ENCODE results near the gene QRICH2.
A peak's percentile ranks its signal among the peaks of the same experiment; 100 is the strongest.
"Not testable (repeated sequence)": the region's sequence is repeated elsewhere in the genome, so short reads cannot be mapped to it uniquely, and the experiment has no call there.

QRICH2 gene

GRCh38 chr17:76307966-76308338 lies at the start of gene QRICH2:
Gene QRICH2 (minus strand): TSS chr17:76308276. CDS start chr17:76307998, 278 bp downstream.
- no peak for DNase-seq

GRCh38 chr17:76357597-76358158 lies 49.6 kb upstream of the QRICH2 start:
- DNase-seq: no peak

- DNase-seq: no peak
Observed at GRCh38 chr17:76356803-76357456, 48.9 kb upstream of the QRICH2 start.

GRCh38 chr17:76354747-76355310 lies 46.8 kb upstream of the QRICH2 start:
- peak; percentile 22 to 33 for DNase-seq

- no peak for DNase-seq
Observed at GRCh38 chr17:76354317-76354729, 46.2 kb upstream of the QRICH2 start.

GRCh38 chr17:76353599-76354316 lies 45.7 kb upstream of the QRICH2 start, which contains the start of gene PRPSAP1:
Gene PRPSAP1 (minus strand): TSS chr17:76353916. CDS start chr17:76353703, 213 bp downstream.
- DNase-seq: peak; percentile 96

- DNase-seq: peak in 1 of 2 experiments; percentile 54
Observed at GRCh38 chr17:76353004-76353598, 45.0 kb upstream of the QRICH2 start.

- no peak for DNase-seq
Observed at GRCh38 chr17:76351526-76352071, 43.5 kb upstream of the QRICH2 start.

GRCh38 chr17:76350463-76350862 lies 42.4 kb upstream of the QRICH2 start:
- DNase-seq: no peak

GRCh38 chr17:76346936-76347335 lies 38.9 kb upstream of the QRICH2 start:
- DNase-seq: not testable (repeated sequence)

- DNase-seq: no peak
Observed at GRCh38 chr17:76345377-76345974, 37.4 kb upstream of the QRICH2 start.

GRCh38 chr17:76343106-76343505 lies 35.0 kb upstream of the QRICH2 start:
- no peak for DNase-seq

- no peak for DNase-seq
Observed at GRCh38 chr17:76341301-76341700, 33.2 kb upstream of the QRICH2 start.

GRCh38 chr17:76337413-76337777 lies 29.3 kb upstream of the QRICH2 start:
- no peak for DNase-seq

GRCh38 chr17:76336756-76337412 lies 28.8 kb upstream of the QRICH2 start:
- DNase-seq: no peak

- DNase-seq: no peak
Observed at GRCh38 chr17:76335716-76336381, 27.8 kb upstream of the QRICH2 start.

- no peak for DNase-seq
Observed at GRCh38 chr17:76333673-76334505, 25.8 kb upstream of the QRICH2 start.

- no peak for DNase-seq
Observed at GRCh38 chr17:76331083-76331482, 23.0 kb upstream of the QRICH2 start.

- no peak for DNase-seq
Observed at GRCh38 chr17:76329664-76330063, 21.6 kb upstream of the QRICH2 start.

GRCh38 chr17:76327696-76328095 lies 19.6 kb upstream of the QRICH2 start:
- DNase-seq: no peak

GRCh38 chr17:76326306-76326705 lies 18.2 kb upstream of the QRICH2 start:
- no peak for DNase-seq

All from SHP77 (cell line).